Endothelial cell of umbilical vein (primary cell): Measurements from ENCODE around the gene DNAH1.

Experiments used
- CTCF ChIP-seq, 2 donors: IDR thresholded peaks; 1 replicate in 1 of 2; 2 replicates in 1 of 2; pipeline ENCODE4 v1.5.1; 2011; ENCODE audit warnings: low read length in 2 of 2, mild to moderate bottlenecking in 2 of 2, moderate library complexity in 2 of 2, control low read depth in 1 of 2, inconsistent platforms in 1 of 2, low read depth in 1 of 2; ENCODE audit not compliant: insufficient read depth in 1 of 2; ENCODE audit errors: extremely low read depth in 1 of 2
- EZH2 ChIP-seq: IDR thresholded peaks from 2 replicates; pipeline ENCODE4 v1.6.1; 2012; ENCODE audit warnings: borderline replicate concordance, low read depth, mild to moderate bottlenecking, moderate library complexity, low read length, inconsistent platforms; ENCODE audit not compliant: severe bottlenecking
- FOS ChIP-seq: IDR thresholded peaks from 2 replicates; pipeline ENCODE4 v1.6.1; 2011; ENCODE audit warnings: mild to moderate bottlenecking, low read length, moderate library complexity, borderline replicate concordance; ENCODE audit not compliant: insufficient read depth
- GATA2 ChIP-seq: IDR thresholded peaks from 2 replicates; pipeline ENCODE4 v1.7.0; 2011; ENCODE audit warnings: low read depth, mild to moderate bottlenecking, moderate library complexity, mixed read lengths, low read length; ENCODE audit not compliant: insufficient read length, insufficient read depth
- JUN ChIP-seq: IDR thresholded peaks from 2 replicates; pipeline ENCODE4 v1.6.1; 2011; ENCODE audit warnings: borderline replicate concordance, low read depth; ENCODE audit not compliant: insufficient read length, insufficient read depth
- MAX ChIP-seq: IDR thresholded peaks from 2 replicates; pipeline ENCODE4 v1.6.1; 2011; ENCODE audit not compliant: insufficient read depth, insufficient read length
- POLR2A ChIP-seq: IDR thresholded peaks from 2 replicates; pipeline ENCODE4 v1.6.1; 2012; ENCODE audit warnings: low read depth, mild to moderate bottlenecking, control low read depth, low read length
- POLR2AphosphoS5 ChIP-seq: IDR thresholded peaks from 2 replicates; pipeline ENCODE4 v1.6.1; 2012; ENCODE audit warnings: low read depth, mild to moderate bottlenecking, control low read depth, low read length, moderate library complexity; ENCODE audit not compliant: insufficient read depth

GRCh38 chr3:52314489-52314888, 1.6 kb upstream of the DNAH1 start:
- TF ChIP-seq EZH2 (no peak), POLR2A (no peak), POLR2AphosphoS5 (no peak), CTCF (IDR thresholded peaks at IDR 0.05; ENCODE audit: extremely low read depth in 1 of 2, insufficient read depth in 1 of 2, low read depth in 1 of 2, low read length in 2 of 2) (no peak), JUN (no peak), FOS (no peak), MAX (no peak), GATA2 (no peak)
